ENCODE measurements around the gene EHD2. TPM values are rescaled to one million over a fixed set of nuclear protein-coding genes. Genes with fewer than 3 reads are reported as not detected.
"Not testable (repeated sequence)": the region's sequence is repeated elsewhere in the genome, so short reads cannot be mapped to it uniquely, and the experiment has no call there.

EHD2 gene
- total RNA-seq, 1 donor from 2014 or later, result 159 TPM

DNA sequence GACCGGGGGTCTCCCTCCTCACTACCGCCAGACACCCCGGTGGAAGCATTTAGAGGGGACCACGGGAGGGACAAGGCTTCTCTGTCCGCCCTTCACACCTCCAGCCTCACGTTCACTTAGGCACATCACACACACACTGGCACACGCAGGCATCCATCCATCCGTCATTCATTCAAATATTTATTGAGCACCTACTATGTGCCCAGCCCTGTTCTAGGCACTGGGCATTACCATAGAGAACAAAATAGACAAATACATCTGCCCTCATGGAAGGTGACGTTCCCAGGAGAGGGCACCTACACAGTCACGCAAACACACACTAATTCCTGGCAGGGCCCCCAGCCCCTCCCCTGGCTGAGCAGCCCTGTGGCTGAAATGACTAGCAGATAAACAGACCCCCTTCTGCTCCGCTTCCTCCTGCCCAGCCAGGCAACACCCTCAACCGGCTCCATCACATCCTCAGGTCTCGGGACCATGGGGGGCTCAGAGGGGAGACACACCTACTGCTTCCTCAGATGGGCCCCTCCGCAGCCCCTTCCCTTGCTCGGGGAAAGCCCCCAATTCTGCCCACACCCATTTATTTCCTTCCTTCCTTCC lies 28.4 kb downstream of the EHD2 start:
- Mint-ChIP-seq H3K4me3 (ENCODE audit: unreplicated experiment) (peak overlapping the region; percentile 17), H3K27me3 (ENCODE audit: low read depth, unreplicated experiment) (no peaks in the 10 kb centered on the region), H3K9me3 (ENCODE audit: unreplicated experiment) (no peaks in the 10 kb centered on the region), H3K27ac (ENCODE audit: unreplicated experiment) (peak overlapping the region; percentile 88), H3K4me1 (ENCODE audit: low read depth, unreplicated experiment) (peaks cover 14% of the 10 kb centered on the region), H3K36me3 (ENCODE audit: low read depth, unreplicated experiment) (peaks cover 20% of the 10 kb centered on the region)
- no peak overlapping the region for H2AFZ ChIP-seq (ENCODE audit: low read depth, low read length)
- no peaks in the 10 kb centered on the region for H3K27me3 ChIP-seq (ENCODE audit: insufficient read depth, low read length)
- no peak for FAIRE-seq
- TF ChIP-seq, protein P1, sequence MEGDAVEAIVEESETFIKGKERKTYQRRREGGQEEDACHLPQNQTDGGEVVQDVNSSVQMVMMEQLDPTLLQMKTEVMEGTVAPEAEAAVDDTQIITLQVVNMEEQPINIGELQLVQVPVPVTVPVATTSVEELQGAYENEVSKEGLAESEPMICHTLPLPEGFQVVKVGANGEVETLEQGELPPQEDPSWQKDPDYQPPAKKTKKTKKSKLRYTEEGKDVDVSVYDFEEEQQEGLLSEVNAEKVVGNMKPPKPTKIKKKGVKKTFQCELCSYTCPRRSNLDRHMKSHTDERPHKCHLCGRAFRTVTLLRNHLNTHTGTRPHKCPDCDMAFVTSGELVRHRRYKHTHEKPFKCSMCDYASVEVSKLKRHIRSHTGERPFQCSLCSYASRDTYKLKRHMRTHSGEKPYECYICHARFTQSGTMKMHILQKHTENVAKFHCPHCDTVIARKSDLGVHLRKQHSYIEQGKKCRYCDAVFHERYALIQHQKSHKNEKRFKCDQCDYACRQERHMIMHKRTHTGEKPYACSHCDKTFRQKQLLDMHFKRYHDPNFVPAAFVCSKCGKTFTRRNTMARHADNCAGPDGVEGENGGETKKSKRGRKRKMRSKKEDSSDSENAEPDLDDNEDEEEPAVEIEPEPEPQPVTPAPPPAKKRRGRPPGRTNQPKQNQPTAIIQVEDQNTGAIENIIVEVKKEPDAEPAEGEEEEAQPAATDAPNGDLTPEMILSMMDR (IDR thresholded peaks at IDR 0.05; ENCODE audit: insufficient read depth, low read depth, low read length), result no peak
- TF ChIP-seq EZH2 (IDR thresholded peaks at IDR 0.05; ENCODE audit: insufficient read depth, low read length), result no peak
- H3K9ac ChIP-seq (ENCODE audit: low read length), result peak overlapping the region; percentile 87
- no peak for DNase-seq (ENCODE audit: low read depth)
- peak overlapping the region; percentile 89 for H3K4me2 ChIP-seq (ENCODE audit: low read length)
- H4K20me1 ChIP-seq (ENCODE audit: insufficient read depth, low read length), result peaks cover 2% of the 10 kb centered on the region
- H3K9me3 ChIP-seq (ENCODE audit: insufficient read depth, low read depth, low read length), result no peaks in the 10 kb centered on the region
- no peak overlapping the region for H3K4me3 ChIP-seq (ENCODE audit: insufficient read depth, low read depth, low read length)
- H3K79me2 ChIP-seq (ENCODE audit: insufficient read depth, low read length), result peaks cover 9% of the 10 kb centered on the region
- peaks cover 18% of the 10 kb centered on the region for H3K36me3 ChIP-seq (ENCODE audit: insufficient read depth, low read length)
- H3K27ac ChIP-seq (ENCODE audit: low read depth, low read length), result peak overlapping the region; percentile 99
- peaks cover 24% of the 10 kb centered on the region for H3K4me1 ChIP-seq (ENCODE audit: insufficient read depth, low read length)

DNA sequence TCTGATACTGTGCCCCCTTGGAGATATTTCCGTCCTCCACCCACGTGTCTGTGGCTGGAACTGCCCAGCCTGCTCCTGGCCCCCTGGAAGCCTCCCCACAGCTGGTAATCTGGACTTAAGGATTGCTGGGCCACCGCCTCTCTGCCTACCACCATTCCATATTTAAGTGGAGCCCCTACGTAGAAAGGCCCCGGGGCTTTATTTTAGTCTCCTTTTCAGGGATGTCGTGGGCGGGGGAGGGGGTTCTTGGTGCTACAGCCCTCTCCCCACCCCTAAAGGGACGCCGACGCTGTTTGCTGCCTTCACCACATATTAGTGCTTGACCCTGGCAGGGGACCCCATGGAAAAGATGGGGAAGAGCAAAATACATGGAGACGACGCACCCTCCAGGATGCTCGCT lies 29.4 kb downstream of the EHD2 start:
- DNase-seq (ENCODE audit: low read depth), result peak; percentile 31
- Histone ChIP-seq H3K27me3 (ENCODE audit: insufficient read depth, low read length) (no peaks in the 10 kb centered on the region), H3K79me2 (ENCODE audit: insufficient read depth, low read length) (peaks cover 16% of the 10 kb centered on the region), H3K4me3 (ENCODE audit: insufficient read depth, low read depth, low read length) (peak overlapping the region; percentile 43), H3K4me1 (ENCODE audit: insufficient read depth, low read length) (peaks cover 26% of the 10 kb centered on the region), H2AFZ (ENCODE audit: low read depth, low read length) (peak overlapping the region; percentile 43), H3K27ac (ENCODE audit: low read depth, low read length) (peak overlapping the region; percentile 99), H3K36me3 (ENCODE audit: insufficient read depth, low read length) (peaks cover 17% of the 10 kb centered on the region), H3K4me2 (ENCODE audit: low read length) (peak overlapping the region; percentile 89), H3K9ac (ENCODE audit: low read length) (peak overlapping the region; percentile 87), H3K9me3 (ENCODE audit: insufficient read depth, low read depth, low read length) (no peaks in the 10 kb centered on the region), H4K20me1 (ENCODE audit: insufficient read depth, low read length) (peaks cover 10% of the 10 kb centered on the region)
- Mint-ChIP-seq H3K4me1 (ENCODE audit: low read depth, unreplicated experiment) (peaks cover 18% of the 10 kb centered on the region), H3K9me3 (ENCODE audit: unreplicated experiment) (no peaks in the 10 kb centered on the region), H3K4me3 (ENCODE audit: unreplicated experiment) (peak overlapping the region; percentile 20), H3K36me3 (ENCODE audit: low read depth, unreplicated experiment) (peaks cover 22% of the 10 kb centered on the region), H3K27me3 (ENCODE audit: low read depth, unreplicated experiment) (no peaks in the 10 kb centered on the region), H3K27ac (ENCODE audit: unreplicated experiment) (peak overlapping the region; percentile 88)
- no peak for FAIRE-seq
- no peak for TF ChIP-seq EZH2 (IDR thresholded peaks at IDR 0.05; ENCODE audit: insufficient read depth, low read length)

GRCh38 chr19:47745010-47745901 lies 32.0 kb downstream of the EHD2 start, which contains the start of gene NOP53:
TSS of gene NOP53 (plus strand) at chr19:47745546. CDS start at chr19:47745560, 14 bp downstream.
- H3K4me1 ChIP-seq (ENCODE audit: insufficient read depth, low read length), result peaks cover 26% of the 10 kb centered on the region
- Mint-ChIP-seq H3K4me1 (ENCODE audit: low read depth, unreplicated experiment) (peaks cover 18% of the 10 kb centered on the region), H3K27ac (ENCODE audit: unreplicated experiment) (peak within 1 kb of the TSS; percentile 90), H3K9me3 (ENCODE audit: unreplicated experiment) (no peaks in the 10 kb centered on the region), H3K36me3 (ENCODE audit: low read depth, unreplicated experiment) (peaks cover 21% of the 10 kb centered on the region), H3K4me3 (ENCODE audit: unreplicated experiment) (peak within 1 kb of the TSS; percentile 93), H3K27me3 (ENCODE audit: low read depth, unreplicated experiment) (no peaks in the 10 kb centered on the region)
- H3K9me3 ChIP-seq (ENCODE audit: insufficient read depth, low read depth, low read length), result no peaks in the 10 kb centered on the region
- peaks cover 22% of the 10 kb centered on the region for H3K36me3 ChIP-seq (ENCODE audit: insufficient read depth, low read length)
- FAIRE-seq, result no peak
- peak; percentile 87 for DNase-seq (ENCODE audit: low read depth)
- TF ChIP-seq, protein P1 (IDR thresholded peaks at IDR 0.05; ENCODE audit: insufficient read depth, low read depth, low read length), result no peak
- TF ChIP-seq EZH2 (IDR thresholded peaks at IDR 0.05; ENCODE audit: insufficient read depth, low read length), result no peak
- H3K4me3 ChIP-seq (ENCODE audit: insufficient read depth, low read depth, low read length), result peak within 1 kb of the TSS; percentile 73
- H3K27ac ChIP-seq (ENCODE audit: low read depth, low read length), result peak within 1 kb of the TSS; percentile 92
- H3K4me2 ChIP-seq (ENCODE audit: low read length), result peak within 1 kb of the TSS; percentile 76
- H3K9ac ChIP-seq (ENCODE audit: low read length), result peak within 1 kb of the TSS; percentile 93
- peaks cover 33% of the 10 kb centered on the region for H4K20me1 ChIP-seq (ENCODE audit: insufficient read depth, low read length)
- no peaks in the 10 kb centered on the region for H3K27me3 ChIP-seq (ENCODE audit: insufficient read depth, low read length)
- peak within 1 kb of the TSS; percentile 79 for H2AFZ ChIP-seq (ENCODE audit: low read depth, low read length)
- H3K79me2 ChIP-seq (ENCODE audit: insufficient read depth, low read length), result peaks cover 34% of the 10 kb centered on the region

- H2AFZ ChIP-seq (ENCODE audit: low read depth, low read length); DNase-seq (ENCODE audit: low read depth); H3K27me3 ChIP-seq (ENCODE audit: insufficient read depth, low read length); H3K27ac ChIP-seq (ENCODE audit: low read depth, low read length); H3K9me3 Mint-ChIP-seq (ENCODE audit: unreplicated experiment); H3K27me3 Mint-ChIP-seq (ENCODE audit: low read depth, unreplicated experiment); FAIRE-seq; H3K9me3 ChIP-seq (ENCODE audit: insufficient read depth, low read depth, low read length): not testable (repeated sequence)
- Histone ChIP-seq H4K20me1 (ENCODE audit: insufficient read depth, low read length) (peaks cover 42% of the 10 kb centered on the region), H3K36me3 (ENCODE audit: insufficient read depth, low read length) (peaks cover 20% of the 10 kb centered on the region), H3K79me2 (ENCODE audit: insufficient read depth, low read length) (peaks cover 34% of the 10 kb centered on the region), H3K4me2 (ENCODE audit: low read length) (peak overlapping the region; percentile 76), H3K4me1 (ENCODE audit: insufficient read depth, low read length) (peaks cover 26% of the 10 kb centered on the region), H3K4me3 (ENCODE audit: insufficient read depth, low read depth, low read length) (peak overlapping the region; percentile 73), H3K9ac (ENCODE audit: low read length) (peak overlapping the region; percentile 93)
- Mint-ChIP-seq H3K36me3 (ENCODE audit: low read depth, unreplicated experiment) (peaks cover 24% of the 10 kb centered on the region), H3K27ac (ENCODE audit: unreplicated experiment) (peak overlapping the region; percentile 41), H3K4me1 (ENCODE audit: low read depth, unreplicated experiment) (peaks cover 18% of the 10 kb centered on the region), H3K4me3 (ENCODE audit: unreplicated experiment) (peak overlapping the region; percentile 93)
Observed at GRCh38 chr19:47746129-47746528, 32.9 kb downstream of the EHD2 start.

All from astrocyte (in vitro differentiated cells and primary cell).